Measurements from ENCODE around the gene PPM1J.

Gene PPM1J

DNA sequence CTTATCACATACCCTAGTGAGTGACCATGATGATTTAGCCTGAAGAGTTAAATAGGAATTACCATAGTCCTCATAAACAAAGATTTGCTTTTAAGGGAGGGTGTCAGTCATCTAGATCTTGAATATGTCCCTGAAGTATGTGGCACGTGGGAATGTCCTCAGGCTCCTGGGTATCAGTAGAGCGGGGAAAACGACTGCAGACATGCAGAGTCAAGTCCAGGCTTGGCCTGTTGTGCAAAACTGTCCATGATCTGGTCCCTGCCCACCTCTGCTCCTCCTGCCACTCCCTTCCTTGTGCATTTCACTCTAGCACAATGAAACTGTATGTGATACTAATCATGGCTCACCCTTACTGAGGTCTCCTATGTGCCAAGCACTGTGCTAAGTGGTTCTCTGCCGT, 27.8 kb downstream of the PPM1J start:
- FAIRE-seq: no peak

DNA sequence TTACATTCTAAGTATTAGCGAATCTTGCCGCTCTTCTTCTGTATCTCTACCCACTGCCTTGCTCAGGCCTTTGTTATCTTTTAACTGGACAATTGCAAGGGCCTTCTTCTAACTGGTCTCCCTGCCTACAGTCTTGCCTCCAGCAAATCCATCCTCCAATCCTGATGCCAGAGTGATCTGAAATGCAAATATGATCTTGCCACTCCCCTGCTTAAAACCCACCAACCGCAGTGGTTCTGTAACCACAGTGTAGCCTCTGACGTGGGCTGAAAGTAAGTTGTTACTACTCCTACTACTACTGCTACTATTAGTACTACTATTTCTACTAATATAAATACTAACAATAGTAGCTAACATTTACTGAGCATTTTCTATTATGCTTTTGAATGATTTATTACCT, 28.3 kb downstream of the PPM1J start:
- FAIRE-seq: no peak

DNA sequence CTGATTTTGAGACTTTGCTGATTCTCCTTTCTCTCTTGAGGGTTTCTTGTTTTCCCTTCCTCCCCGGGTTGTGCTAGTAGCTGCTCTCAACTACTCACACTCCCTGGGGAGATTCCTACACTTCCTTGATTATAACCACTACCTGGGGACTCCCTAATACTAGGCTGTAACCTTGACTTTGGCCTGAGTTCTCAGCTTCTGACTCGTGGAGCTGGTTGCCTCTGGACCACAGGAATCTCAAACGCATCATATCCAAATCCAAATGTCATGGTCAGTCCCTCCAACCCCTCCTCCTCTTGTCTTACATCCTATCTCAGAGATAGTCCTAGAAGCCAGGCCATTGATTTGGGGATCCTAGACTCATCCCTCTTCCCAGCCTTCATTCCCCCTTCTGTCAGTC, 28.7 kb downstream of the PPM1J start:
- no peak for FAIRE-seq

DNA sequence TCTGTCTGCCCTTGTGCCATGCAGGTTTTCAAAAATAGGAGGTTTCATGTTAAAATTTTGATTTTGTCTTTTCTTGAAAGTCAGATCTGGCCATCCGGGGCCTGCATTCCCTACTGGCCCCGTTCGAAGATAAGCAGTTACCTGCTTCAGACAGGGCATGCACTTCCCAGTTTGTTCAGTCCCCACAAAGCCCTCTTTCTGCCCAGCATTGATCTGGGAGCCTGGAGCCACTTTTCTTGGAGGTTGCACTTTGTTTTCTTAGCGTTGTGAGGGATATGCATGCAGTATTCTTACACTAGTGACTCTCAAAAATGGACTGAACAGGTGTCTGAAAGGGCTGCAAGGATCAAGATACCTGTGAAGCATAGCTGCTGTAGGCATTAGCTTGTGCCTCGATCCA, 29.2 kb downstream of the PPM1J start:
- no peak for FAIRE-seq

DNA sequence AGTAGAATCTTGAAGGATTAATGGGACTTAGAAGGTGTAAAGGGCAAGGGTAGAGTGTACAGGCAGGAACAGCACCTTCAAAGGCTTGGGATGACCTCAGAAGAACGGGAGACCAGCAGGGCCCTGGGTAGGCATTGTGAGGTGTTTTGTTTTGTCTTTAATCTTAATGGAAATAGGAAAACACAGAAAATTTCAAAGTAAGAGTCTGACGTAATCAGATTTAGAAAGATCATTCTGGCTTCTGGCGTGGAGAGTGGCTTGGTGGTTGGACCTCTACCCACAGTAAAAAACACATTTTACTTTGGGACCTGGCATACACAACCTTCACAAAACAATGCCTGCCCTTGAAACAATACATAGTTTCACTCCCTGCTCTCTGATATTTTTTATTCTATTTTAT, 36.5 kb downstream of the PPM1J start:
- no peak for FAIRE-seq

DNA sequence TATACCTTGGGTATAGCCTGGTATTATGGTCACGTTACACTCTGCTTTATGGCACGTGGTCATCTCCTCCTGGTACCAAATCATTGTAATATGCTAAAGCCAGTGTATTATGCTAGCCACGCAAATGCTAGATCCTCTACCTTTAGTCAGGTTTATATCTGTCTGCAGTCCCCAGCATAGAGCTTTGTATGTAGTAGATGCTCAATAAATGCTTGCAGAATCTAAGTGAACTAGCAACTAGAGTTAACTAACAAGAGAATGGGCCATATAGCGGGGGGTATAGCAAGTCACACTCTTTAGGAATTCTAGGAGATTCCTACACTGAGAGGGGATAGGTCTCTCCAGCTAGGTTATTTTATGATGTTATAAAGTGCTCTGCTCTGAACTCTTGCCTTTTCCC, 37.6 kb downstream of the PPM1J start:
- no peak for FAIRE-seq

DNA sequence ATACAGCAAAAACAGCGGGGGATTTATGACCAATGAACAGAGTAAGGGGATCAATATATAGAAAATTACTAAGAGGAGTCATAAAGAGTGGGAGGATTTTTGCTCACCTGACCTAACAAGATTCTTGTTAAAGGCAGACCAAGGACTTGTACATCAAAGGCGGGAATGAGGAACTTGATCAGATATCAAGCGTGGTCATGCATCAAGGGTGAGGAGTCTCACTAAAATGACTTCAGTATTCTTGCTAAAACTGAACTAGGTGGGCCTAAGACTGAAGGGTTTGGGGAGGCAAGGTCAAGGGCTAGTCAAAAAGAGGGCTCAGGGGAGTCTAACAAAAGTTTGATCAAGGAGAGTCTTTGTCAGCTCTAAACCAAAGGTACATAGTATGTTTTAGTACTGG, 38.6 kb downstream of the PPM1J start:
- no peak for FAIRE-seq

DNA sequence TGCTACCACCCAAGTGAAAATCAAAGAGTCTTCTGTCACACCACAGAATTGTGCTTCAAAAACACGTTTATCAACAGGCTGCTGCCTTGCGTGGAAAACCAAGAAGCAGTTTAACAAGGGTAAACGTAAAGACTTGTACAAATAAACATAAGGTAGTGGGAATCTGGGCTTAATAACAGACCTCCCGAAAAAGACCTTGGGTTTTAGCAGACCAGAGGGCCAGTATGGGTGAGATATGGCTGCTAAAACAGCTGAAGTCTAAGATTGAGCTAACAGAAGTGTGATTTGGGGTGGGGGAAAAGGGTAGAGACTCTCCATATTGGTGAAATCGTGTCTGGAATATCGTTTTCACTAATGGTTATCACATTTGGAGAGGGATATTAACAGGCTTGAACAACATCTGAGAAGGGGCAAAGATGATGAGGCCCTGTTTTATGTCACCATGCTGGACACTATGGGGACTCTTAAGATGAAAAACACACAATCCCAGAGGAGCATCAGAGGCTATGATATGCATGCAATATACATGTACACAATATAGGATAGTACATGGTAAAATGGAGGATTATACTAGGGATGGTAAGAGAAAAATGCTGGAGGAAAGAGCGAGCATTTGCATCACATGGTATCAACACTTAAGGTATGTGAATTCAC, 39.3 kb downstream of the PPM1J start:
- no peak for FAIRE-seq

DNA sequence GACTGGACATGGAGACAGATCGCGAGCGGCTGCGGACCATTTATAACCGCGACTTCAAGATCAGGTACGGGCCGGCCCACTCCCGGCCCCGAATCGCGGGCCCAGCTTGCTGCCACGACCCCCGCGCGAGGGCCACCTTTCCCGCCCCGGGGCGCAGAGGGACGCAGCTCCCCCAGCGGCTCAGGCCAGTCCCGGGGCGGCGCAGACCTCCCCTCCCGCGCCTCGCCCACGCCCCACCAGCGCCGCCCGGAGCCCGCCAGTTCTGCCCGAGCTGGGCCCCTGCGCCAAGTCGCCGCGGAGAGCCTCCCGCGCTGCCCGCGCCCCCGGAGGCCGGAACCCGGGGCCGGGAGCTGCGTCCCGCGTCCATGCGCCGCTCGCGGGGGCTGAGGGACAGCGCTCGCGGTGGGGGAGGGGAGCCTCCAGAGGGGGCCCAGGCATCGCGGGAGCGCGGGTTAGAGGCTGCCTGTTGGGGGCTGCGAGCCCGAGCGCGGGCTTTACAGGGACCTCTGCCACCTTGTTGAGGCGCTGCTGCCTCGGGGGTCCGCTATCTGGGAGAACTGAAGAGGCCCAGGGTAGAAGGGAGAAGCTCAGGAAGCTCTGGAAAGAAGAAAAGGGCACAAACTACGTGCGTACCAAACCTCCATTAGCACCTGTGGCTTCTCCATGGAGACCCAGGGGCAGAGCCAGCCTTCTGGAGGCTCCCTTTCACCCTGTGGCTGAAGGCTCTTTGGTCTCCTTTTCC, 40.0 kb downstream of the PPM1J start:
- FAIRE-seq: no peak

DNA sequence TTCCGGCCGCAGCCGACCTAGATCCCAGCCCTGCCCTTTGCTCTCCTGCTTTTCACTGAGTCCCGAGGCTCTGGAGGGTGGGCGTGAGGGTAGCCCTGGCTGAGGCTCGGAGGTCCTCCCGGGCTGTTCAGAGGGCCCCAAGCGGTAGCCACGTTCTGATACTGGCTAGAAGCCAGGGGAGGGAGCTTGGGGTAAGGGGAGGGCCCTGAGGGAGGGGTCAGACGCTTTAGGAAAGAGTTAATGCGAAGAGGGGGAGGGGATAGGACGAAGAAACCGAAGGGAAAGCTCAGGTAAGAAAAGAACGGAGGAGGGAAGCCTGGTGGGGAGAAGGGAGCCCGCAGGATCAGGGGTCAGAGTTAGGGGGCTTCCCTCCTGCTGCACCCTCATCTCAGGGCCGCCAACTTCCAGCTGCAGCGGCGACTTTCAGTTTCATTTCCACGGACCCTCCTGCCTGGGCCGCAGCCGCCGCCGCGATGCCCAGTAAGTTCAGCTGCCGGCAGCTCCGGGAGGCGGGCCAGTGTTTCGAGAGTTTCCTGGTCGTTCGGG, 40.6 kb downstream of the PPM1J start, which contains the start of gene MOV10:
MOV10 (plus strand) TSS at position 220 of the 546 bp plus-strand sequence; CDS start at position 474, 254 bp downstream.
- no peak for FAIRE-seq

DNA sequence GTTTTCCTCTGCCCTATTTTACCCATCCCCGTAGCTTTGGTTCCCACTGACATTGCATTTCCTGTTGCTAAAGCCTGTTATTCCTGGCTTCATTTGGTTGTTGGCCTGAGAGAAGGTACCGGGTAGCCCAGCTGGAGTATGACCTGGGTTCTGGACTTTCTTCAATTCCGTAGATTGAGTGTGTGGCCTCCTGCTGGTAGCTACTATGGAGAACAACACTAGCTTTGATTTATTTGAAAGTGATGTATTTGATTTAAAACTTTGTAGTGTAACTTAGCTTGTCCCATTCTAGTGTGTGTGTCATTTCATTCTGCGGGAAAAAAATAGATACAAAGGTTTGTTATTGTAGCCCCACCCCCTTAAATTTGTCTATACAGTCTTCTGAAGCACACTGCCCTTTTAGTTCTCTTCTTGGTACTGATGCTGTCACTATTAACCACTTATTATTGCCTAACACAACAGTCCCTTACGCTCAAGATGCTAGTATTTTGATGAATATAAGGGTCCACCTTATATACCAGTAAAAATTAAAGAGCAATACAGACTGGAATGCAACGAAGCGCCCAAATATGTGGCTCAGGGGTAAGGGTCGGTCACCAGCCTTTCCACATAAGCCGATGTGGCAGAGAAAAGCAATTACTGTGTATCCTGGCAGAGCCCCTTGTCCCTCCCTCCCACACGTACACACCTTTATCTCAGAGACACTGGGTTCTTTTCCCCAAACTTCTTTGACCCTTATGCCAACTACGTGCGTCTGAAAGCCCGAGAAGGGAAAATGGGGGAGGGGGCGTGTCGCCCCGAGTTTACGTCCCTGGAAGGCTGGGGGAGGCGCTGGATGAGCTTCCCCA, 41.3 kb downstream of the PPM1J start:
- FAIRE-seq: no peak

DNA sequence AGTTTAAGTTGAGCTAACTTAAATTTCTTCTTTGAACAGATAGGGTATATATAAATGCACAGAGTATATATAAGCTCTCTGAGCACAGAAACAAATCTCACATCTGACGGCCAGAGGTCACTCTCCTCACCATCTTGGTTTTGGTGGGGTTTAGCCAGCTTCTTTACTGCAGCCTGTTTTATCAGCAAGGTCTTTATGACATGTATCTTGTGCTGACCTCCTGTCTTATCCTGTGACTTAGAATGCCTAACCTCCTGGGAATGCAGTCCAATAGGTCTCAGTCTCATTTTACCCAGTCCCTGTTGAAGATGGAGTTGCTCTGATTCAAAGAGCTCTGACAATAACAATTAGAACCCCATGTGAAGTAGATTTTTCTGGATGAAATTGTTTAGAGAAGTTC, 42.3 kb downstream of the PPM1J start:
- no peak for FAIRE-seq

DNA sequence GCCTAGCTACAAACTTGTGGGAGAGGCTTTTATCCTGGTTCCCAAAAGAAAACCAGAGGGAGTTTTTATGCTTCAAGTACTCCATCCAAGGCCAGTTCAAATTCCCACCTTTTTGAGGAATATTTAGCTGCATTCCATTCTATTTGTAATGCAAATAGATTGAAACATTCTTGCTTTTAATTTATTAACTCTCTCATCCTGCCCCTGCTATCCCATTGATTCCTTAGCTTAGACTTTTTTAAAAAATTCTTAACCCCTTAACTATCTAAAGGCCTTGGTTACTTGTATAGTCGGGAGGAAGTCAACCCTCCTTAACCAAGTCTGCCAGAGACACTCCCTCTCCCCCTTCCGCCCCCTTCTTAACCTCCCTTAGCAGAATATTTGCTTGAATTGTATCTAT, 43.1 kb downstream of the PPM1J start:
- no peak for FAIRE-seq

DNA sequence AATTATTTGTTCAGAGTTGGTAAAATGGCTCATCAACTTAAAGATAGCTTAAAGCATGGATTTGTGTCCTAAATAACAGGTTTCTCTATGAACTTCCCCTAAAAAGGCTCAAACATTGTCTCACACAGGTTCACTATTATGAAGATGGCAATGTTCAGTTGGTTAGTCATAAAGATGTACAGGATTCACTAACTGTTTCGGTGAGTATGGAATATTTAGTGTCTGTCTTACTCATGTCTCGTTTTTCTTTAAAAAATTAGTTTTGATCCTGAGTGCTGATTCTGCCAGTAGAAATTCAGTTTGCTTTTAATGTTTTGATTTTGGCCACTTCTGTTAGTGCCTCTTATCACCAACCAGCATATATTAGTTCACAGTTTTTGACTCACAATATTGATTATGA, 48.2 kb downstream of the PPM1J start:
- no peak for FAIRE-seq

DNA sequence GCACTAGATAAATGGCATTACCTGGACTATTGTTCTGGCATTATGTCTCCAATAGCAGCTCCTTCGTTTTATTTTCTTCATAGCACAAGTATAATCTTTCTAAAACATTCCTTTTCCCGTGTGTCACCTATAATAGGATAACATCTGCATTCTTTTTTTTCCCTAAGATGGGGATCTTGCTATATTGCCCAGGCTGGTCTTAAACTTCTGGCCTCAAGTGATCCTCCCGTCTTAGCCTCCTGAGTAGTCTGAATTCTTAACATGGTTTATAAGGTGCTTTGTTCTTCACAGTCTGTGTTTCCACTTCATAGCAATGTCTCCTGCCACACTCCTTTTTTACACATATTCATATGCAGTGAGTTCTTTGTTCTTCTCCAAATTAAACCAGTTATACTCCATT, 49.3 kb downstream of the PPM1J start:
- no peak for FAIRE-seq

All from TTC549 (cell line).